LNCAP (cell line): Measurements from ENCODE around the gene KLHDC7B.

Experiments used
- TF ChIP-seq, protein P1 (sequence below): fragments of 450-650 bp; IDR thresholded peaks from 2 replicates; pipeline ENCODE4 v1.5.1; 2017; ENCODE audit warnings: mild to moderate bottlenecking

The KLHDC7B gene

GRCh38 chr22:50535113-50535512, 10.6 kb upstream of the KLHDC7B start:
- TF ChIP-seq, protein P1, sequence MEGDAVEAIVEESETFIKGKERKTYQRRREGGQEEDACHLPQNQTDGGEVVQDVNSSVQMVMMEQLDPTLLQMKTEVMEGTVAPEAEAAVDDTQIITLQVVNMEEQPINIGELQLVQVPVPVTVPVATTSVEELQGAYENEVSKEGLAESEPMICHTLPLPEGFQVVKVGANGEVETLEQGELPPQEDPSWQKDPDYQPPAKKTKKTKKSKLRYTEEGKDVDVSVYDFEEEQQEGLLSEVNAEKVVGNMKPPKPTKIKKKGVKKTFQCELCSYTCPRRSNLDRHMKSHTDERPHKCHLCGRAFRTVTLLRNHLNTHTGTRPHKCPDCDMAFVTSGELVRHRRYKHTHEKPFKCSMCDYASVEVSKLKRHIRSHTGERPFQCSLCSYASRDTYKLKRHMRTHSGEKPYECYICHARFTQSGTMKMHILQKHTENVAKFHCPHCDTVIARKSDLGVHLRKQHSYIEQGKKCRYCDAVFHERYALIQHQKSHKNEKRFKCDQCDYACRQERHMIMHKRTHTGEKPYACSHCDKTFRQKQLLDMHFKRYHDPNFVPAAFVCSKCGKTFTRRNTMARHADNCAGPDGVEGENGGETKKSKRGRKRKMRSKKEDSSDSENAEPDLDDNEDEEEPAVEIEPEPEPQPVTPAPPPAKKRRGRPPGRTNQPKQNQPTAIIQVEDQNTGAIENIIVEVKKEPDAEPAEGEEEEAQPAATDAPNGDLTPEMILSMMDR, result no peak

- TF ChIP-seq, protein P1, result no peak
Observed at GRCh38 chr22:50536226-50536625, 9.5 kb upstream of the KLHDC7B start.

DNA sequence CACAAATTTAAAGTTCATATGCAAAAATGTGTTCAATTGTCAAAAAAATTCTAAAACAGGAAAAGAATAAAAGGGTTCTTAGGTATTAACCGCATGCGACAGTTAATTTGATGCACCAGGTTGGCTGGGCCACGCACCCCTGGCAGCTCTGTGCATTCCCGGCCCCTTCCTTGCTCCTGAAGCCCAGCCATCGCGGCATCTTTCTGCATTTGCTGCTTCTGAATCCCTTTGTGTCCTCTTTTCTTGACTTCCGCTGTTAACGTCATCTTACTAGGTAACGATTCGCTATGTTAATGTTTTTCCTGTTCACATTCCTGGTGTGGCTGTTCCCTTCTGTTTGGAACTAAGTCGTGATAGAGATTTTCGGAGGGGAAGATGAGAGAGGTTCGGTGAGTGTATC, 7.9 kb upstream of the KLHDC7B start:
- TF ChIP-seq, protein P1, result no peak

- TF ChIP-seq, protein P1, result no peak
Observed at GRCh38 chr22:50540381-50540780, 5.3 kb upstream of the KLHDC7B start.

DNA sequence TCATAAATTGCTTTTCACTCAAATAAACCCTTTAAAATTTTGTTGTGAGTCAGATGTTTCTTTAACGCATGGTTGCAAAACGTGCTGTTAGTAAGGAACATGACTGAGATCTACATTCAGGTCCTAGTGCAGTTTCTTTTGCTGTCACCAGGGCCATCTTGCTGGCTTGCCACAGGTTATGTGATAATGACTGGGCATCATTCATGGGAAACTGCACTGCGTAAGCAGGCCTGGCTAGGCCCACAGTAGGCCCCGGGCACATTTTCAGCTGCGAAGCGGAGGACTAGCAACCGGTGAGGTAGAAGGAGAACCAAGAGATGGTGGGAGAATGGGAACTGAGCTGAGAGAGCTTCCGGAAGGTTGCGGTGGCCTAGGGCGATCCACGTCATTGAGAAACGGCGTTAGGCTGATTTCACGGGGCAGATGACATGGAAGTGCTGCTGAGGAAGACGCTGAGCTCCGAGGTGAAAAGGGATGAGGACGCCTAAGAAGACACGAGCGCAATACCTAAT, 3.2 kb upstream of the KLHDC7B start:
- TF ChIP-seq, protein P1, result no peak

DNA sequence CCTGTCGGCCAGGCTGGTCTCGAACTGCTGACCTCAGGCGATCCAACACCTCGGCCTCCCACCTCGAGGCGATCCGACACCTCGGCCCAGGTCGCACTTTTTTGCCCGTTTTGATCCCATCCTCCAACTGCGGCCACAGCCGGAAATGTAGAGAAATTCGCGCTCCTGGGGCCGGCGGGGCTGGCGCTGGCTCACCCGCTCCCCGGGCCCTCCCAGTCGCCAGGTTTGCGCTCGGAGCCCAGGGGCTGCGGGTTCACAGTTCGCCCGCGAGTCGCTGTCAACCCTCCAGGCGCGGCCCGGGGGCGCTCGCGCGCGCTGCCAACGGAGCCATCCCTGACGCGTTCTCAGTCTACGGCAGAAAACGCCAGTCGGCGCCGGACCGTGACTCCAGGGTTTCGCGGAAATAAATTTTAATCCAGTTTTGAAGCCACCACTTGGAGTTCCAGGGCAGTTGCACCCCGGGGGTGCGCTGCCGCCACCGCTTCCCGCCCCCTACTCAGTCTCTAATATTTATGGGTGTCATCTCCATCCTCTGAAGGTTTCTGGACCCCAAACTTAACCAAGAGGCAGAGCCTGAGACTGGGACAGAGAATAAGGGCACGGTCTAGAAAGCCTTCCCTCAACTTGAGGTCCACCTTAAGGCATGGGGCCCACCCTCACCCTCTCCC, 1.5 kb upstream of the KLHDC7B start:
- TF ChIP-seq, protein P1, result no peak

GRCh38 chr22:50544746-50545253, 899 bp upstream of the KLHDC7B start:
- TF ChIP-seq, protein P1, result no peak
